ENCODE data around the gene KCNG3. TPM values are rescaled to one million over a fixed set of nuclear protein-coding genes. Genes with fewer than 3 reads are reported as not detected.

KCNG3 gene
- total RNA-seq, 1 experiment from 2014 or later: 1.5 TPM

- intact Hi-C loops (cut with micrococcal nuclease): no loop called here
- H3K79me2 ChIP-seq (ENCODE audit: insufficient read depth, low read length): no peaks in the 10 kb centered on the region
- no peaks in the 10 kb centered on the region for H3K9me3 ChIP-seq (ENCODE audit: control insufficient read depth in 1 of 2, insufficient read depth in 1 of 2, low read depth in 1 of 2, low read length in 2 of 2)
- TF ChIP-seq YY1 (IDR thresholded peaks at IDR 0.05; ENCODE audit: extremely low read depth, insufficient replicate concordance, low read depth, low read length) (no peak), FOSL1 (IDR thresholded peaks at IDR 0.05; ENCODE audit: low read depth) (no peak)
- TF ChIP-seq, protein P1, sequence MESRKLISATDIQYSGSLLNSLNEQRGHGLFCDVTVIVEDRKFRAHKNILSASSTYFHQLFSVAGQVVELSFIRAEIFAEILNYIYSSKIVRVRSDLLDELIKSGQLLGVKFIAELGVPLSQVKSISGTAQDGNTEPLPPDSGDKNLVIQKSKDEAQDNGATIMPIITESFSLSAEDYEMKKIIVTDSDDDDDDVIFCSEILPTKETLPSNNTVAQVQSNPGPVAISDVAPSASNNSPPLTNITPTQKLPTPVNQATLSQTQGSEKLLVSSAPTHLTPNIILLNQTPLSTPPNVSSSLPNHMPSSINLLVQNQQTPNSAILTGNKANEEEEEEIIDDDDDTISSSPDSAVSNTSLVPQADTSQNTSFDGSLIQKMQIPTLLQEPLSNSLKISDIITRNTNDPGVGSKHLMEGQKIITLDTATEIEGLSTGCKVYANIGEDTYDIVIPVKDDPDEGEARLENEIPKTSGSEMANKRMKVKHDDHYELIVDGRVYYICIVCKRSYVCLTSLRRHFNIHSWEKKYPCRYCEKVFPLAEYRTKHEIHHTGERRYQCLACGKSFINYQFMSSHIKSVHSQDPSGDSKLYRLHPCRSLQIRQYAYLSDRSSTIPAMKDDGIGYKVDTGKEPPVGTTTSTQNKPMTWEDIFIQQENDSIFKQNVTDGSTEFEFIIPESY (IDR thresholded peaks at IDR 0.05; ENCODE audit: extremely low read depth, insufficient replicate concordance, low read length): no peak
- H3K9ac ChIP-seq (ENCODE audit: low read length): no peak overlapping the region
- ATAC-seq (no peak), DNase-seq (ENCODE audit: low read depth, low spot score) (no peak)
- H2AFZ ChIP-seq (ENCODE audit: low read depth, low read length, poor library complexity, severe bottlenecking): no peak overlapping the region
- RAD21 ChIA-PET (ENCODE audit: low non-redundant PET in 1 of 2, low total read pairs in 2 of 2, uncharacterized antibody in 2 of 2, unreplicated experiment in 2 of 2): no interaction called here
- H3K4me1 ChIP-seq (ENCODE audit: control insufficient read depth in 1 of 2, insufficient read depth in 2 of 2, low read length in 2 of 2): no peaks in the 10 kb centered on the region
- no peak overlapping the region for H3K4me2 ChIP-seq (ENCODE audit: low read length)
- H3K36me3 ChIP-seq (ENCODE audit: control insufficient read depth in 1 of 2, insufficient read depth in 2 of 2, low read length in 2 of 2): no peaks in the 10 kb centered on the region
- H3K27me3 ChIP-seq (ENCODE audit: insufficient read depth, low read length): no peaks in the 10 kb centered on the region
- no peak overlapping the region for H3K27ac ChIP-seq (ENCODE audit: low read depth, low read length)
- H4K20me1 ChIP-seq (ENCODE audit: insufficient read depth): no peaks in the 10 kb centered on the region
- POLR2A ChIA-PET: no interaction called here
- no TSS peak for BruUV-seq (replicated peaks)
- H3K4me3 ChIP-seq (replicated peaks in 1 of 2; ENCODE audit: low read depth in 1 of 2, low read length in 2 of 2): no peak overlapping the region
- CTCF ChIA-PET: no interaction called here
- H3K9me2 ChIP-seq (ENCODE audit: insufficient read depth): no peaks in the 10 kb centered on the region
These were observed 101.6 kb downstream of the KCNG3 start for GRCh38 chr2:42392191-42392590.

Other genes with a start within 250 kb of the KCNG3 start
- 104 TPM for gene COX7A2L, start 132.8 kb downstream of the KCNG3 start, total RNA-seq (2021; ENCODE audit: unreplicated experiment)
- 46.3 TPM for gene MTA3, start 74.7 kb upstream of the KCNG3 start, total RNA-seq (2021; ENCODE audit: unreplicated experiment)

All from HCT116 (cell line).